A172 (cell line): ENCODE results near the gene BFSP2. TPM values are rescaled to one million over a fixed set of nuclear protein-coding genes. Genes with fewer than 3 reads are reported as not detected.
"Not testable (repeated sequence)": the region's sequence is repeated elsewhere in the genome, so short reads cannot be mapped to it uniquely, and the experiment has no call there.

Experiments
- DNase-seq: peaks from one replicate; pipeline ENCODE4 v3.0.0-alpha.2; 2015; ENCODE audit warnings: low spot score
- total RNA-seq: library from RNA; depleted of rRNA; stranded (reverse); fragments of >200 nt; shearing (Covaris generic); gene quantifications from 2 replicates; pipeline ENCODE4 v1.2.3, GENCODE V29; 2014; rRNA removed

Gene BFSP2
- total RNA-seq, 1 experiment from 2014 or later, result not detected

GRCh38 chr3:133520286-133520685 is 120.4 kb downstream of the BFSP2 start:
- no peak for DNase-seq

DNA sequence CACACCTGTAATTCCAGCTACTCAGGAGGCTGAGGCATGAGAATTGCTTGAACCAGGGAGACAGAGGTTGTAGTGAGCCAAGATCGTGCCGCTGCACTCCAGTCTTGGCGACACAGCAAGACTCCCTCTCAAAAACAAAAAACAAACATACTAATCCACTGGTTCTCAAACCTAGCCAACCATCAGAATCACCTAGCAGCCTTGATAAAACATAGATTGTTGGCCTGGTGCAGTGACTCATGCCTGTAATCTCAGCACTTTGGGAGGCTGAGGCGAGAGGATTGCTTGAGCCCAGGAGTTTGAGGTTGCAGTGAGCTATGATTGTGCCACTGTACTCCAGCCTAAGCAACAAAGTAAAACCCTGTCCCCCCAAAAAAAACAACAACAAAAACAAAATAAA is 121.1 kb downstream of the BFSP2 start:
- not testable (repeated sequence) for DNase-seq

GRCh38 chr3:133521946-133522345 is 122.1 kb downstream of the BFSP2 start:
- no peak for DNase-seq

DNA sequence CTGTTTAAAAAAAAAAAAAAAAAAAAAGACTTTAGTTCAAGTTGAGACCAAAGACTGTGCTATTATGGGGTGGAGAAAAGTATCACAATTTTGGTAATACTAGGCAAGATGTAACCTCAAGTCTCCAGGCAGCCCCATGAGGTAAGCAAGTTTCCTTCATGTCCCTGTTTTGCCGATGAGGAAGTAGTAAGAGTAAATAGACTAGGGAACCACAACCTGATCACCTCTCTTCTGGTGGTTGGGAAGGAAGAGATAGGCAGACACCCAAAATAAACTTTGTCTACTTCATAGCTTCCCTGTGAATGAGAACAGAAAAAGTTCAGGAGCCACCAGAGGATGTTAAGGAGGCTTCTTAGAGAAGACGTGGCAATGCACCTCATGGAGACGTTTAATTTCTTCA is 123.9 kb downstream of the BFSP2 start:
- not testable (repeated sequence) for DNase-seq

Other genes with a start within 250 kb of the BFSP2 start
- gene CDV3, start 173.6 kb downstream of the BFSP2 start, total RNA-seq, result 239 and 271 TPM in 2 replicates